GM19438 (cell line): ENCODE results near the gene JUNB.
A peak's percentile ranks its signal among the peaks of the same experiment; 100 is the strongest.

Experiments used
- ATAC-seq: cut with Tn5 transposase; IDR thresholded peaks from one replicate; pipeline ENCODE4 v1.9.1; 2021; ENCODE audit warnings: low read depth; ENCODE audit not compliant: unreplicated experiment

The JUNB gene

GRCh38 chr19:12791345-12792050 lies at the start of gene JUNB:
TSS of gene JUNB (plus strand) at chr19:12791486. CDS start at chr19:12791772, 286 bp downstream.
- ATAC-seq, result peak; percentile 24

- ATAC-seq, result no peak
Measured at GRCh38 chr19:12745166-12745897, 46.0 kb upstream of the JUNB start.

GRCh38 chr19:12748489-12748888 lies 42.8 kb upstream of the JUNB start:
- ATAC-seq, result no peak

- no peak for ATAC-seq
Measured at GRCh38 chr19:12749938-12750521, 41.3 kb upstream of the JUNB start.

GRCh38 chr19:12750851-12751250 lies 40.4 kb upstream of the JUNB start:
- no peak for ATAC-seq

GRCh38 chr19:12751635-12752034 lies 39.7 kb upstream of the JUNB start, which contains the start of gene BEST2:
TSS of gene BEST2 (plus strand) at chr19:12751791. CDS start at chr19:12752593, 802 bp downstream.
- ATAC-seq, result no peak

- ATAC-seq, result no peak
Measured at GRCh38 chr19:12752056-12752781, 39.1 kb upstream of the JUNB start.

- ATAC-seq, result no peak
Measured at GRCh38 chr19:12754465-12755196, 36.7 kb upstream of the JUNB start.

- ATAC-seq, result no peak
Measured at GRCh38 chr19:12756150-12756883, 35.0 kb upstream of the JUNB start.

GRCh38 chr19:12757544-12758274 lies 33.6 kb upstream of the JUNB start:
- no peak for ATAC-seq

- no peak for ATAC-seq
Measured at GRCh38 chr19:12759686-12760085, 31.6 kb upstream of the JUNB start.

- ATAC-seq, result no peak
Measured at GRCh38 chr19:12763100-12763499, 28.2 kb upstream of the JUNB start.

GRCh38 chr19:12764698-12765097 lies 26.6 kb upstream of the JUNB start:
- ATAC-seq, result no peak

- ATAC-seq, result no peak
Measured at GRCh38 chr19:12766051-12766521, 25.2 kb upstream of the JUNB start.

GRCh38 chr19:12767150-12767549 lies 24.1 kb upstream of the JUNB start:
- no peak for ATAC-seq

GRCh38 chr19:12767666-12768065 lies 23.6 kb upstream of the JUNB start:
- no peak for ATAC-seq

- no peak for ATAC-seq
Measured at GRCh38 chr19:12769689-12770088, 21.6 kb upstream of the JUNB start.

GRCh38 chr19:12770922-12771321 lies 20.4 kb upstream of the JUNB start:
- no peak for ATAC-seq

- no peak for ATAC-seq
Measured at GRCh38 chr19:12772323-12772722, 19.0 kb upstream of the JUNB start.
